ENCODE results near the gene ABCC6.
"Not testable (repeated sequence)": the region's sequence is repeated elsewhere in the genome, so short reads cannot be mapped to it uniquely, and the experiment has no call there.

ABCC6 gene

DNA sequence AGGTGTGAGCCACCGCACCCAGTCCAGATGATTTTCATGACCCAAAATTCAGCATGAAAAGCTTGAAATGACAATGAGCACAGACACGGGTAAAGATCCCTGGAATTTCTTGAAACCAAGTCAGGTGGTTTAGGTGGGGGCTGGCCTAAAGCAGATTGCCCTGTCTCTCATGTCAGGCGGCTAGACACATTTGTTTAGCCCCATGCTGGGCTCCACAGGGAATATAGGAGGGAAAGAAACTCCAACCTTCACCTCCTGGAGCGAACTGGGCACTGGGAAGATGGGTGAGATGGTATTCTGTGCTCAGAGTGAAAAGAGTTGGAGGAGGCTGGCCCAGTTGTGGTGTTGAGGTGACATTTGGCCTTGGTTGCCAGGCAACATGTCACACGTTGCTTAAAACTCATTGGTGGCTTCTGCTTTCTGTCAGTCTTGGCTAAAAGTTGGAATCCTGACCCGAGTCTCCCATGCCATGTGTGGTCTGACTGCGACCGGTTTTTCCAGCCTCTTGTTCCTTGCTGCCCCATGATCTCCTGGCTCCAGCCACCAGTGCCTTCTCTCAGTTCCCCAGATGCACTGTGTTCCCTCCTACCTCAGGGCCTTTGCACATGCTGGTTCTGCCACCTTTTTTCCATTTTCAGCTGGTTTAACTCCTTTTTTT lies 113.7 kb downstream of the ABCC6 start:
- no peak for DNase-seq

DNA sequence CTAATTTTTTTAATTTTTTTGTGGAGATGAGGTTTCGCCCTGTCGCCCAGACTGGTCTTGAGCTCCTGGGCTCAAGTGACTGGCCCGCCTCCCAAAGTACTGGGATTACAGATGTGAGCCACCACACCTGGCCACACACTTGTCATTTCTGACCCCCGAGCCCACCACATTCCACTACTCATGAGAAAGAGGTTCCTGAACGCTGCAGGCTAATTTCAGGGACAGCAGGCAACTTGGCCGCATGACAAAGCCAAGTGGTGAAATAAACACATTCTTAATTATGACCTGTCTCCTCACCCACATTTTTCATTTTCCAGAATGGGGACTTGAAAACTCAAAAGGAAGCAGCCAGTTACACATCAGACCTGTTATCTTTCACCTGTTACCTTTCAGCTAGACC lies 114.5 kb downstream of the ABCC6 start:
- DNase-seq = no peak

DNA sequence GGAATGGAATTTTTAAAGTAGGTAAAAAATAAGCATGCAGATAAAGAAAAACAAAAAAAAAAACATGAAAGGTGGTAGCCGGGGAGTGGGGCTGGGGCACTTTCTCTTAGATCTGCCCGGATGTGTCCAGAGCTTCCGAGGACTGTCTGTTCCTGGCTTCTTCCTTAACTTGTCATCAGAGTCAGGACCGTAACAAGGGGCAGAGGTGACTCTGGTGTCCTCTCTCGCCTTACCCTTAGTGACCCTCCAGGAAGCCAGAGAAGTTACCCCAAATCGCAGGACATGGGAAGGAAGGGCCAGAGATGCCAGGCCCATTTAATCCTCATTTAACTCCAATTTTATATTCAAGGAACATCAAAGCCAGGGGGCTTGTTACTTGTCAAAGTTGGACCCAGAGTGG lies 115.5 kb downstream of the ABCC6 start:
- no peak for DNase-seq

DNA sequence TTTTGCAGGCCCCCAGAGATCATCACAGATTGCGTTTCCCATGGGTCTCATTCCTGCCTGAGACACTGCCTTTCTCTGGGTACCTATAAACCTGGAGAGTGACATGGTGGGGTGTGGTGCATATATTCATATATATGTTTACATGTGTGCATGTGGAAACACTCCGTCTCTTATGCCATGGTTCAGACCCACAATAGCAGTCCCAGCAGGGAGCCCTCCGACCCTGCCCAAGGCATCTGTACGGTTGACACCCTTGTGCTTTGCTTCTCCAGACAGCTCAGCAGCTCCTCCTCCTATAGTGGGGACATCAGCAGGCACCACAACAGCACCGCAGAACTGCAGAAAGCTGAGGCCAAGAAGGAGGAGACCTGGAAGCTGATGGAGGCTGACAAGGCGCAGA lies 116.8 kb downstream of the ABCC6 start:
- DNase-seq = no peak

DNA sequence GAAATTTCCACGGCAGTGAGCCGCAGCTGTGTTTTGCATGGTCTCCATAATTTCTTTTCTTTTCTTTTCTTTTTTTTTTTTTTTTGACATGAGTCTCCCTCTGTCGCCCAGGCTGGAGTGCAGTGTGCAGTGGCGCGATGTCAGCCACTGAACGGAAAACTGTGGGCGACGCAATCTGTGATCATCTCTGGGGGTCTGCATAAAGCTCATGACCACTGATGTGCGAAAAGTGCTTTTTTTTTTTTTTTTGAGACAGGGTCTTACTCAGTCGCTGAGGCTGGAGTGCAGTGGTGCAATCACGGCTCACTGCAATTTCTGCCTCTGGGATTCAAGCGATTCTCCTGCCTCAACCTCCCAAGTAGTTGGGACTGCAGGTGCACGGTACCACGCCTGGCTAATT lies 117.6 kb downstream of the ABCC6 start:
- no peak for DNase-seq

DNA sequence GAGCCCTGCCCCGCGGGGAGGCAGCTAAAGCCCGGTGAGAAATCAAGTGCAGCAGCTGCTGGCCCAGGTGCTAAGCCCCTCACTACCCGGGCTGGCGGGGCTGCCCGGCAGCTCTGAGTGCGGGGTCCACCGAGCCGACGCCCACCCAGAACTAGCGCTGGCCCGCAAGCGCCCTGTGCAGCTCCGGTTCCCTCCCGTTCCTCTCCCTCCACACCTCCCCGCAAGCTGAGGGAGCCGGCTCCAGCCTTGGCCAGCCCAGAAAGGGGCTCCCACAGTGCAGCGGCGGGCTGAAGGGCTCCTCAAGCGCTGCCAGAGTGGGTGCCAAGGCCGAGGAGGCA lies 118.5 kb downstream of the ABCC6 start:
- not testable (repeated sequence) for DNase-seq

DNA sequence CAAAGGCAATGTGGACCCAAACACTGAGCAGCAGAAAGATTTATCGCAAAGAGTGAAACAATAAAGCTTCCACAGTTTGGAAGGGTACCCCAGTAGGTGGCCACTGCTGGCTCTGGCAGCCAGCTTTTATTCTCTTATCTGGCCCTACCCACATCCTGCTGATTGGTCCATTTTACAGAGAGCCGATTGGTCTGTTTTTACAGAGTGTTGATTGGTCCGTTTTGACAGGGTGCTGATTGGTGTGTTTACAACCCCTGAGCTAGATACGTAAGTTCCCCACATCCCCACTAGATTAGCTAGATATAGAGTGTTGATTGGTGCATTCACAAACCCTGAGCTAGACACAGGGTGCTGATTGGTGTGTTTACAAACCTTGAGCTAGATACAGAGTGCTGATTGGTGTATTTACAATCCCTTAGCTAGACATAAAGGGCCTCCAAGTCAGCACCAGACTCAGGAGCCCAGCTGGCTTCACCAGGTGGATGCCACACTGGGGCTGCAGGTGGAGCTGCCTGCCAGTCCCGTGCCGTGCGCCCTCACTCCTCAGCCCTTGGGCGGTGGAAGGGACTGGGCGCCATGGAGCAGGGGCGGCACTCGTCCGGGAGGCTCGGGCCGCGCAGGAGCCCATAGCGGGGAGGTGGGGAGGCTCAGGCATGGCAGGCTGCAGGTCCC lies 119.0 kb downstream of the ABCC6 start:
- not testable (repeated sequence) for DNase-seq

DNA sequence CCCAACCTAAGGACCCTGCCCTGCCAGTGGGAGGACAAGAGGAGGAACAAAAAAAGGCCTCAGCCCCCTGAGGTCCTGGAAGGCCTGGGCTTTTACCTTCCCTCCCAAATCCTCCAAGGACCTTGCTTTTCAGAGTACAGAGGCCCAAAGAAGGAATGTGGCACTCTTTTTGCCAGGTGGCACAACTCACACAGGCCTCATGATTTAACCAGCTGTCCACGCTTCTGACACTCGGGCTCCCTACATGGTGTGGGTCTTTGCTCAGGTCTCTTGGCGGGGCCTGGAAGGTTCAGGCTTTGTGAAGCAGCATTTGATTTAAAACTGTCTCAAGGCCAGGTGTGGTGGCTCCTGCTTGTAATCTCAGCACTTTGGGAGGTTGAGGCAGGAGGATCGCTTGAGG lies 120.6 kb downstream of the ABCC6 start:
- DNase-seq = no peak

DNA sequence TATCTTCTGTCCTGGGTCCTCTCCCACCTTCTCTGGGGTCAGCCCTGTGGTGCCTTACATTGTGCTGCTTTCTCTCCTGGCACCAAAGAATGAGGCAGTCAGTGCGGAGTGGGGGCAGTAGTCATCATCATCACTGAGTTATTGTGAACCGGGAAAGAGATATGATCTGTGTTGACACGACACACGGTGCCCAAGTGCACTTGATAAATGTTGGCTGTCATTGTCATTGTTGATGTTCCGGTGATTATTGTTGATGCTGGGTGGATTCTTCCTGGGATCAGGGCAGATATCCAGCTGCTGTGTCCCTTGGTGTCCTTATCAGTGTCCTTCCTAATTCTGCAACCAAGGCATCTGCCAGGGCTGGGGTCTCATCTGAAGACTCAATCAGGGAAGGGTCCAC lies 121.7 kb downstream of the ABCC6 start:
- no peak for DNase-seq

DNA sequence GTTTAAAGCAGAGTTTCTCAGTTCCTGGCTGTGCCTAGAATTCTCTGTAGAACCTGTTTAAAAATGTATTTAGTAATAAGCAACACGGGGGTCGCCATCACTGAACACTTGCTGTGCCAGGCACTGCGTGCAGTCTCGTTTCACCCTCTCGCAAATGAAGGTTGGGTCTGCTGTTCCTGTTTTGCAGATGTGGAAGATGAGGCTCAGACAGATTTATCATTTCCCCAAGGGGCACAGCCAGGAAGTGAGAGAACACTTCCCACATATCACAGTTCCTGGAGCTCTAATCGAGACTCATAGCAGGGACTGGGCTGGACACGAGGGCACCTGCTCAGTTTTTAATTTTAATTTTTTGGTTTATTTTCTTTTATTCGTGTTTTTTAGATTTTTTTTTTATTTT lies 122.7 kb downstream of the ABCC6 start:
- DNase-seq = no peak

DNA sequence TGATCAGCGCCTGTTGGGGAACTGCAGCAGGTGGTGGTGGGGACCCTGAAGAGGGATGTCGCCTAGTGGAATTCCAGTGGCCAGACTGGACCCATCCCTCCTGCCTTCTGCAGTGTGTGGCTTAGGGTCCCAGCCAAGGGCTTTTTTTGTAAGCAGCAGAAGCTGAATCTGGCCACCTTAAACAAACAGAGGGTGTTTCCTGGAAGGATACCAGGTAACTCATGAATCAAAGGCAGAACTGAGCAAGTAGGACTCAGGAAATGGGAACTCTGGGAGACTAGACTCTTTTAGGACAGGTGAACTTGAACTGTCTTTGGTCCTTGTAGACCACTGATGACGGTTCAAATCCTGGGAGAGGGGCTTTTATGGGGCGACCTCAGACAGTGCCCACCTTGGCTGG lies 124.0 kb downstream of the ABCC6 start:
- no peak for DNase-seq
